ENCODE results near the gene CTNNB1.

Gene CTNNB1

GRCh38 chr3:41193794-41194539 is 5.3 kb upstream of the CTNNB1 start:
- Histone ChIP-seq H3K27me3 (ENCODE audit: control insufficient read depth, low read length) (peaks cover 13% of the 10 kb centered on the region), H4K20me1 (ENCODE audit: control insufficient read depth, insufficient read depth, low read depth, low read length) (no peaks in the 10 kb centered on the region), H3K36me3 (ENCODE audit: control insufficient read depth, low read length) (no peaks in the 10 kb centered on the region), H3K4me3 (ENCODE audit: low read length) (no peak overlapping the region), H3K27ac (ENCODE audit: low read depth, low read length) (no peak overlapping the region), H3K9me2 (replicated peaks; ENCODE audit: control insufficient read depth, low read length) (no peaks in the 10 kb centered on the region), H3K79me2 (ENCODE audit: control insufficient read depth, low read length) (no peaks in the 10 kb centered on the region), H3K4me1 (ENCODE audit: control insufficient read depth, low read length) (peaks cover 10% of the 10 kb centered on the region; the same call in 1 of the 2 replicates), H3K4me2 (ENCODE audit: low read length) (no peak overlapping the region), H3F3A (ENCODE audit: control insufficient read depth, insufficient read depth) (peaks cover 3% of the 10 kb centered on the region; the same call in 1 of the 2 replicates), H3K9me3 (ENCODE audit: control insufficient read depth, insufficient read depth, low read length) (no peaks in the 10 kb centered on the region)
- no peak for TF ChIP-seq CTCF (IDR thresholded peaks at IDR 0.05; ENCODE audit: low read depth, low read length, poor library complexity, severe bottlenecking)
- TF ChIP-seq EZH2phosphoT487 (IDR thresholded peaks at IDR 0.05; ENCODE audit: borderline replicate concordance, low read length): no peak

GRCh38 chr3:41194701-41195100 is 4.6 kb upstream of the CTNNB1 start:
- no peak for TF ChIP-seq CTCF (IDR thresholded peaks at IDR 0.05; ENCODE audit: low read depth, low read length, poor library complexity, severe bottlenecking)
- no peak for TF ChIP-seq EZH2phosphoT487 (IDR thresholded peaks at IDR 0.05; ENCODE audit: borderline replicate concordance, low read length)
- no peak overlapping the region for H3K4me2 ChIP-seq (ENCODE audit: low read length)
- H3K9me3 ChIP-seq (ENCODE audit: control insufficient read depth, insufficient read depth, low read length): no peaks in the 10 kb centered on the region
- peaks cover 9% of the 10 kb centered on the region; the same call in 1 of the 2 replicates for H3K4me1 ChIP-seq (ENCODE audit: control insufficient read depth, low read length)
- no peak overlapping the region for H3K4me3 ChIP-seq (ENCODE audit: low read length)
- no peaks in the 10 kb centered on the region for H3K36me3 ChIP-seq (ENCODE audit: control insufficient read depth, low read length)
- no peaks in the 10 kb centered on the region for H4K20me1 ChIP-seq (ENCODE audit: control insufficient read depth, insufficient read depth, low read depth, low read length)
- no peaks in the 10 kb centered on the region for H3K9me2 ChIP-seq (replicated peaks; ENCODE audit: control insufficient read depth, low read length)
- H3F3A ChIP-seq (ENCODE audit: control insufficient read depth, insufficient read depth): peaks cover 3% of the 10 kb centered on the region; the same call in 1 of the 2 replicates
- peaks cover 4% of the 10 kb centered on the region for H3K79me2 ChIP-seq (ENCODE audit: control insufficient read depth, low read length)
- peaks cover 13% of the 10 kb centered on the region for H3K27me3 ChIP-seq (ENCODE audit: control insufficient read depth, low read length)
- H3K27ac ChIP-seq (ENCODE audit: low read depth, low read length): no peak overlapping the region

- H3K4me3 ChIP-seq (ENCODE audit: low read length): no peak overlapping the region
- peaks cover 4% of the 10 kb centered on the region; the same call in 1 of the 2 replicates for H4K20me1 ChIP-seq (ENCODE audit: control insufficient read depth, insufficient read depth, low read depth, low read length)
- H3K9me3 ChIP-seq (ENCODE audit: control insufficient read depth, insufficient read depth, low read length): no peaks in the 10 kb centered on the region
- H3K27me3 ChIP-seq (ENCODE audit: control insufficient read depth, low read length): peaks cover 11% of the 10 kb centered on the region
- no peak for TF ChIP-seq CTCF (IDR thresholded peaks at IDR 0.05; ENCODE audit: low read depth, low read length, poor library complexity, severe bottlenecking)
- TF ChIP-seq EZH2phosphoT487 (IDR thresholded peaks at IDR 0.05; ENCODE audit: borderline replicate concordance, low read length): no peak
- H3K79me2 ChIP-seq (ENCODE audit: control insufficient read depth, low read length): peaks cover 16% of the 10 kb centered on the region
- H3K9me2 ChIP-seq (replicated peaks; ENCODE audit: control insufficient read depth, low read length): no peaks in the 10 kb centered on the region
- no peak overlapping the region for H3K4me2 ChIP-seq (ENCODE audit: low read length)
- peaks cover 3% of the 10 kb centered on the region; the same call in 1 of the 2 replicates for H3F3A ChIP-seq (ENCODE audit: control insufficient read depth, insufficient read depth)
- H3K36me3 ChIP-seq (ENCODE audit: control insufficient read depth, low read length): peaks cover 3% of the 10 kb centered on the region; the same call in 1 of the 2 replicates
- H3K4me1 ChIP-seq (ENCODE audit: control insufficient read depth, low read length): peaks cover 7% of the 10 kb centered on the region; the same call in 1 of the 2 replicates
- no peak overlapping the region for H3K27ac ChIP-seq (ENCODE audit: low read depth, low read length)
Observed at GRCh38 chr3:41195946-41196345, 3.4 kb upstream of the CTNNB1 start.
